Measurements from ENCODE around the gene H19. TPM values are rescaled to one million over a fixed set of nuclear protein-coding genes. Genes with fewer than 3 reads are reported as not detected.

The H19 gene
- total RNA-seq, 1 experiment from 2014 or later, result 152 TPM

- BruUV-seq (replicated peaks), result no TSS peak
- intact Hi-C loops (cut with micrococcal nuclease), result no loop called here
- CTCF ChIA-PET, result interaction anchor here (0.8 to 2.1 kb wide), 6 partner anchors 49 to 294 kb away, joined by 3 to 12 read pairs (median 6); no protein-coding TSS in a partner anchor
- H3K4me3 Mint-ChIP-seq (ENCODE audit: unreplicated experiment), result no peak within 1 kb of the TSS
- no peak for TF ChIP-seq CTCF (IDR thresholded peaks at IDR 0.05; ENCODE audit: unreplicated experiment)
- POLR2A ChIA-PET, result interaction anchor here (1.0 to 2.4 kb wide), 4 partner anchors 53 to 253 kb away, joined by 3 to 12 read pairs (median 6); partner anchors contain the start of gene SYT8
- H3K4me1 Mint-ChIP-seq (ENCODE audit: insufficient read depth, unreplicated experiment), result peaks cover 10% of the 10 kb centered on the region
- H3K36me3 Mint-ChIP-seq (ENCODE audit: insufficient read depth, unreplicated experiment), result peaks cover 6% of the 10 kb centered on the region
- no peaks in the 10 kb centered on the region for H3K27me3 Mint-ChIP-seq (ENCODE audit: insufficient read depth, unreplicated experiment)
- DNase-seq (ENCODE audit: unreplicated experiment), result no peak
- no peaks in the 10 kb centered on the region for H3K9me3 Mint-ChIP-seq (ENCODE audit: unreplicated experiment)
- no peak within 1 kb of the TSS for H3K27ac Mint-ChIP-seq (ENCODE audit: low read depth, unreplicated experiment)
Measured at GRCh38 chr11:1946812-1947484, 50.7 kb downstream of the H19 start, which contains the start of gene MRPL23. Gene MRPL23 (plus strand): TSS chr11:1947332. CDS start chr11:1947363, 31 bp downstream.

Other genes starting within 250 kb of the H19 start
- 1.9 and 2.0 TPM in 2 replicates for gene IFITM10, start 247.2 kb downstream of the H19 start, total RNA-seq (2022)
- gene CTSD, start 233.9 kb downstream of the H19 start, total RNA-seq (2022), result 366 and 367 TPM in 2 replicates
- 141 and 308 TPM in 2 replicates for gene SYT8, start 162.9 kb downstream of the H19 start, total RNA-seq (2022)
- gene TNNI2, start 158.9 kb downstream of the H19 start, total RNA-seq (2022), result 43.3 and 77.7 TPM in 2 replicates
- gene LSP1, start 144.8 kb downstream of the H19 start, total RNA-seq (2022), result 3.3 and 3.7 TPM in 2 replicates
- not detected in 2 replicates for gene PRR33, start 105.9 kb downstream of the H19 start, total RNA-seq (2022)
- gene TNNT3, start 78.1 kb downstream of the H19 start, total RNA-seq (2022), result not detected in 2 replicates
- 89.2 and 98.0 TPM in 2 replicates for gene MRPL23, start 50.5 kb downstream of the H19 start, total RNA-seq (2022)
- gene IGF2, start 141.5 kb upstream of the H19 start, total RNA-seq (2022), result 0.29 and 0.35 TPM in 2 replicates
- gene INS, start 163.4 kb upstream of the H19 start, total RNA-seq (2022), result not detected in 2 replicates
- gene TH, start 174.0 kb upstream of the H19 start, total RNA-seq (2022), result 0.20 and 1.1 TPM in 2 replicates

Data from MCF 10A (cell line).